Measurements from ENCODE around the gene PJA2.

- TF ChIP-seq CTCF (IDR thresholded peaks at IDR 0.05) (no peak), ZFX (IDR thresholded peaks at IDR 0.05; ENCODE audit: borderline replicate concordance) (no peak)
These were observed 111.0 kb downstream of the PJA2 start for GRCh38 chr5:109298794-109299193.
